Activated CD4-positive, CD25-positive, alpha-beta regulatory T cell treated with anti-CD3 and anti-CD28 coated beads, Interleukin-2, amount 50 U/mL, for 24 hours (primary cell): ENCODE results near the gene CDKAL1.

ENCODE experiments used
- ATAC-seq, 2 donors: fragments of 150-1000 bp; cut with Tn5 transposase; one replicate each; pipeline ENCODE4 v1.10.0; 2021; ENCODE audit warnings: mild to moderate bottlenecking in 1 of 2, moderate library complexity in 1 of 2

The CDKAL1 gene

DNA sequence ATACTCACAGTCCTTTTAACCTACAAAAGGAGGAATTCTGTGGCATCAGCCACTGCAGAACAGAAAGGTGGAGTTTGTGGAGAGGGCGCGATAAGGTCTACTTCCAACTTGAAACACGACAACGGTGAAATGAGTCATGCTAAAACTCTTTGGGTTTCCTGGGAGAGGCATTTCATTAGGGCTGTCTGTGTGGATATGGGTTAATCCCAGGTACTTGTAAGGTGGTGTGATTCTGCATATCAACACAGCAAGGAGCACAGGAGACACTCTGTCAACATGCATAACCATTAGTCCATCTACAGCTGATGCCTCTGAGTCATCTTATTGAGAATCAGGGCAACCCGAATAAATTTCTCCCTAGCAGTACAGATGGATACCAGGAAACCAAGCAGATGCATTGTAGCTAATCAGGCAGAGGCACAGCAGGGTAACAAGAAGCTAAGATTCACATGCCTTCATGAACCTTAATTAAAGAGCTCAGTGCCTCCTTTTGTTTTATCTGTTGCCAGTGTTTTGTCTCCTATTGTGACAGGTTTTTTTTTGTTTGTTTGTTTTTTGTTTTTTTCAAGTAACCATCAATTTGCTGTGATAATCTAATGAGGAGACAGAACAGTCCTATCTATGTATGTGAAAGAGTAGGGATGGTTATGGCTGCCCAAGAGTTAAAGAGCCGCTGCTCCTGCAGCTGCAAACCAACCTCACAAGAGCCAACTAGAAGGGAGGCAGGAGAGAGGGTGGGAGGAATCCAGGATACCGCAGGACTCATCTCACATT is 743.5 kb downstream of the CDKAL1 start:
- ATAC-seq = no peak

DNA sequence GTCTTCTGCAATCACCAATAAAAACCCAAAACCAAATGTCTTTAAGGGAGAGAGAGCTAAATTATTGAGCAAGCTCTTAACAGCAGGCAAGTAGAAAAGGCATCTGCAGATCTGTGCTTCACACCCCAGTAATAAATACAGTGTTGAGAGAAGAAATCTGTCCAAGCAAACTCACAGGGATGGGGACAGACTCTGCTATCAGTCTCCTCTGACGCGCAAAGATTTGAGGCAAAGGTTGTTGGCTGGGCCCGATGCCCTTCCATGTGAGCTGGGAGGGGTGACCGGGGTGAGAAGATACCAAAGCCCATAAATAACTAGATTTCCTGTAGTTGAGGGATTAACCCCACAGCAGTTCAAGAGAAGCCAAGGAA is 744.1 kb downstream of the CDKAL1 start:
- ATAC-seq = no peak

DNA sequence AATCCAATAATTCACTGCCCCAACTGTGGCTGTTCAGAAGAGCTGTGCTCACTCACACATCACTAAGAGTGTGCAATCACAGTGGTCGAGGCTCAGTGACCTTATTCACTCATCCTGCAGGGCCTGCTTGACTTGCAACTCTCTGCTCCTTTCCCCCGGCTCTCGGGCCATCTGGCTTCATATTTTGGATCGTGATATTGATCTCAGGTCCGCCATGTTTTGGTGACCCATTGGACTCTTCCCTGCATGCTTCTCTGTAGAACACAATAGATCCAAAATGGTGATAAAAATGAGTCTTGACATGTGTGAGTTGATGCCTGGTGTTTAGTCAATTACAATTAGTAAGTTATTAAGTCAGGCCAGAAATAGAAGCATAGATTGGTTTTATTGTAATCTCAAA is 745.4 kb downstream of the CDKAL1 start:
- no peak for ATAC-seq

DNA sequence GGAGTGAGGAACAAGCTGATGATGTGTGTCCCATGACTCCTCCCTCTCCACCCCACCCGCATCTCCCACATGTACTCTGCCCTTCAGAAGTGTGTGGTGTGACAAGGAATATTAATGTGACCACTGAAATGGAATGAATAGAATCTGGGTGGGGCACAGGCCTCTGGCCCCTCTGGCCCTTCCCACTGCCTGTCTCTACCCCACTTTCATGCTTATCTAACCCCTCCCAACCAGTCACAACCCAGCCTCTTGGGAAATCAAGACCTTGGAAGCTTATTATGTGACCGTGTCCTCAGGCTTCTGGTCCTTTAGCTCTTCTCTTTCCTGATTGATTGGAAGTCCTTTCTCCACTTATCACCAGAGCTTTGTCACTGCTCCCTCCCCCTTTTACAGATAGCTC is 747.1 kb downstream of the CDKAL1 start:
- ATAC-seq = no peak
